Erythroblast (primary cell): ENCODE measurements around the gene MED22.

ENCODE experiments used
- GATA1 ChIP-seq: IDR thresholded peaks from 2 replicates; pipeline ENCODE4 v1.6.1; 2011; ENCODE audit warnings: low read depth, mild to moderate bottlenecking, control low read depth, low read length, moderate library complexity
- POLR2A ChIP-seq: IDR thresholded peaks from 2 replicates; pipeline ENCODE4 v1.6.1; 2011; ENCODE audit warnings: mild to moderate bottlenecking, low read length

GRCh38 chr9:133354766-133355165, 6.8 kb upstream of the MED22 start:
- TF ChIP-seq POLR2A = no peak
- no peak for TF ChIP-seq GATA1
